NCI-H2029 (cell line): ENCODE results near the gene WDFY2.
A peak's percentile ranks its signal among the peaks of the same experiment; 100 is the strongest.

Experiments
- DNase-seq: peaks from one replicate; lab custom pipeline; 2025; lab: John Stamatoyannopoulos, UW

The WDFY2 gene

GRCh38 chr13:51601601-51602565, 17.6 kb downstream of the WDFY2 start:
- no peak for DNase-seq

GRCh38 chr13:51603716-51604115, 19.5 kb downstream of the WDFY2 start:
- DNase-seq = no peak

- no peak for DNase-seq
Observed at GRCh38 chr13:51605698-51606097, 21.4 kb downstream of the WDFY2 start.

- DNase-seq = no peak
Observed at GRCh38 chr13:51607165-51607564, 22.9 kb downstream of the WDFY2 start.

- DNase-seq = no peak
Observed at GRCh38 chr13:51608857-51609406, 24.7 kb downstream of the WDFY2 start.

GRCh38 chr13:51612867-51613266, 28.6 kb downstream of the WDFY2 start:
- no peak for DNase-seq

- no peak for DNase-seq
Observed at GRCh38 chr13:51613535-51613934, 29.3 kb downstream of the WDFY2 start.

GRCh38 chr13:51614350-51614786, 30.1 kb downstream of the WDFY2 start:
- DNase-seq = peak; percentile 47

GRCh38 chr13:51618626-51619025, 34.4 kb downstream of the WDFY2 start:
- peak; percentile 16 for DNase-seq

GRCh38 chr13:51619614-51620013, 35.4 kb downstream of the WDFY2 start:
- no peak for DNase-seq

- DNase-seq = no peak
Observed at GRCh38 chr13:51620165-51620983, 36.1 kb downstream of the WDFY2 start.

GRCh38 chr13:51621602-51622001, 37.3 kb downstream of the WDFY2 start:
- no peak for DNase-seq

GRCh38 chr13:51623473-51623872, 39.2 kb downstream of the WDFY2 start:
- DNase-seq = no peak

GRCh38 chr13:51624207-51624606, 39.9 kb downstream of the WDFY2 start:
- no peak for DNase-seq

- no peak for DNase-seq
Observed at GRCh38 chr13:51624695-51625345, 40.6 kb downstream of the WDFY2 start.

- no peak for DNase-seq
Observed at GRCh38 chr13:51625555-51626345, 41.5 kb downstream of the WDFY2 start.

GRCh38 chr13:51626749-51627148, 42.5 kb downstream of the WDFY2 start:
- no peak for DNase-seq

GRCh38 chr13:51628059-51628852, 44.0 kb downstream of the WDFY2 start:
- DNase-seq = no peak

- no peak for DNase-seq
Observed at GRCh38 chr13:51629491-51630287, 45.4 kb downstream of the WDFY2 start.

GRCh38 chr13:51630288-51630615, 46.0 kb downstream of the WDFY2 start:
- DNase-seq = no peak
